Neural cell (in vitro differentiated cells): Measurements from ENCODE around the gene LIN54. TPM values are rescaled to one million over a fixed set of nuclear protein-coding genes. Genes with fewer than 3 reads are reported as not detected.
A peak's percentile ranks its signal among the peaks of the same experiment; 100 is the strongest.
"Not testable (repeated sequence)": the region's sequence is repeated elsewhere in the genome, so short reads cannot be mapped to it uniquely, and the experiment has no call there.

Experiments
- H2AFZ ChIP-seq: fragments of 200-600, 300-800 bp; sonication (generic), shearing (Covaris generic); 2 replicates; pipeline ENCODE4 v1.6.0; 2014; ENCODE audit warnings: low read depth, mild to moderate bottlenecking, antibody characterized with exemption, low read length, moderate library complexity
- H3F3A ChIP-seq: fragments of 200-600 bp; shearing (Covaris generic); 2 replicates; pipeline ENCODE4 v1.6.1; 2016; ENCODE audit warnings: mild to moderate bottlenecking, moderate library complexity, mixed read lengths, antibody characterized with exemption, low read length; ENCODE audit not compliant: insufficient read depth, poor library complexity, severe bottlenecking
- H3K27ac ChIP-seq: fragments of 200-600, 300-800 bp; sonication (generic), shearing (Covaris generic); 2 replicates; pipeline ENCODE4 v1.5.1; 2014; ENCODE audit warnings: mild to moderate bottlenecking, low read length, moderate library complexity
- H3K27me3 ChIP-seq: fragments of 300-800, 200-600 bp; sonication (generic), shearing (Covaris generic); 2 replicates; pipeline ENCODE4 v1.6.0; 2014; ENCODE audit warnings: mild to moderate bottlenecking, low read depth, low read length, moderate library complexity; ENCODE audit not compliant: insufficient read depth
- H3K36me3 ChIP-seq: fragments of 300-800, 200-600 bp; sonication (generic), shearing (Covaris generic); 2 replicates; pipeline ENCODE4 v1.5.1; 2014; ENCODE audit warnings: mild to moderate bottlenecking, antibody characterized with exemption, low read length, moderate library complexity; ENCODE audit not compliant: insufficient read depth
- H3K4me2 ChIP-seq: fragments of 300-800, 200-600 bp; sonication (generic), shearing (Covaris generic); 2 replicates; pipeline ENCODE4 v1.6.0; 2014; ENCODE audit warnings: mild to moderate bottlenecking, low read length
- H3K4me3 ChIP-seq: fragments of 300-800, 200-600 bp; sonication (generic), shearing (Covaris generic); 2 replicates; pipeline ENCODE4 v1.5.1; 2014; ENCODE audit warnings: mild to moderate bottlenecking, low read length, moderate library complexity
- H3K79me2 ChIP-seq: fragments of 200-600 bp; shearing (Covaris generic); replicated peaks from 2 replicates; pipeline ENCODE4 v1.6.0; 2014; ENCODE audit warnings: mild to moderate bottlenecking, low read length, moderate library complexity; ENCODE audit not compliant: insufficient read depth
- H3K9ac ChIP-seq: fragments of 300-800, 200-600 bp; sonication (generic), shearing (Covaris generic); 2 replicates; pipeline ENCODE4 v1.6.1; 2016; ENCODE audit warnings: mild to moderate bottlenecking, low read length, mixed read lengths
- H3K9me2 ChIP-seq: fragments of 200-600 bp; shearing (Covaris generic); 2 replicates; pipeline ENCODE4 v1.6.1; 2016; ENCODE audit warnings: mild to moderate bottlenecking, low read length, mixed read lengths; ENCODE audit not compliant: insufficient read depth
- H3K9me3 ChIP-seq: fragments of 200-600, 300-800 bp; sonication (generic), shearing (Covaris generic); 2 replicates; pipeline ENCODE4 v1.6.1; 2016; ENCODE audit warnings: mild to moderate bottlenecking, mixed run types, low read length, moderate library complexity, mixed read lengths
- H4K20me1 ChIP-seq: fragments of 200-600 bp; shearing (Covaris generic); 2 replicates; pipeline ENCODE4 v1.6.1; 2016; ENCODE audit warnings: mild to moderate bottlenecking, mixed run types; ENCODE audit not compliant: insufficient read depth
- CTCF ChIP-seq: fragments of 450-650 bp; IDR thresholded peaks from 2 replicates; pipeline ENCODE4 v1.5.1; 2014; ENCODE audit warnings: antibody characterized with exemption, mild to moderate bottlenecking, moderate library complexity; ENCODE audit not compliant: poor library complexity, severe bottlenecking
- EP300 ChIP-seq: fragments of 450-650 bp; conservative IDR thresholded peaks from 2 replicates; pipeline ENCODE4 v1.6.1; 2014; ENCODE audit warnings: antibody characterized with exemption, mild to moderate bottlenecking, moderate library complexity; ENCODE audit not compliant: poor library complexity, severe bottlenecking
- EZH2 ChIP-seq: fragments of 200-600, 300-800 bp; shearing (Covaris generic), sonication (generic); IDR thresholded peaks from 2 replicates; pipeline ENCODE4 v1.6.1; 2014; ENCODE audit warnings: antibody characterized with exemption, low read length, borderline replicate concordance, mild to moderate bottlenecking; ENCODE audit not compliant: insufficient read depth, poor library complexity, severe bottlenecking
- MXI1 ChIP-seq: fragments of 450-650 bp; conservative IDR thresholded peaks from 2 replicates; pipeline ENCODE4 v1.6.1; 2014; ENCODE audit warnings: antibody characterized with exemption, mild to moderate bottlenecking; ENCODE audit not compliant: poor library complexity, severe bottlenecking
- POLR2AphosphoS5 ChIP-seq: IDR thresholded peaks from 2 replicates; pipeline ENCODE4 v1.6.1; 2012
- RAD21 ChIP-seq: fragments of 450-650 bp; conservative IDR thresholded peaks from 2 replicates; pipeline ENCODE4 v1.6.1; 2014; ENCODE audit warnings: antibody characterized with exemption, mild to moderate bottlenecking, moderate library complexity
- REST ChIP-seq: IDR thresholded peaks from 2 replicates; pipeline ENCODE4 v1.6.1; 2012; ENCODE audit warnings: borderline replicate concordance
- SMC3 ChIP-seq: fragments of 450-650 bp; conservative IDR thresholded peaks from 2 replicates; pipeline ENCODE4 v1.6.1; 2014; ENCODE audit warnings: antibody characterized with exemption, mild to moderate bottlenecking, moderate library complexity; ENCODE audit not compliant: poor library complexity
- TAF1 ChIP-seq: IDR thresholded peaks from 2 replicates; pipeline ENCODE4 v1.6.1; 2012; ENCODE audit warnings: low read depth
- polyA plus RNA-seq: library from polyadenylated mRNA; depleted of rRNA; stranded (reverse); fragments of >200 nt; gene quantifications from 2 replicates; pipeline ENCODE4 v1.2.3, GENCODE V29; 2014

Gene LIN54
- polyA plus RNA-seq, 1 donor from 2014 or later, result 7.3 TPM

DNA sequence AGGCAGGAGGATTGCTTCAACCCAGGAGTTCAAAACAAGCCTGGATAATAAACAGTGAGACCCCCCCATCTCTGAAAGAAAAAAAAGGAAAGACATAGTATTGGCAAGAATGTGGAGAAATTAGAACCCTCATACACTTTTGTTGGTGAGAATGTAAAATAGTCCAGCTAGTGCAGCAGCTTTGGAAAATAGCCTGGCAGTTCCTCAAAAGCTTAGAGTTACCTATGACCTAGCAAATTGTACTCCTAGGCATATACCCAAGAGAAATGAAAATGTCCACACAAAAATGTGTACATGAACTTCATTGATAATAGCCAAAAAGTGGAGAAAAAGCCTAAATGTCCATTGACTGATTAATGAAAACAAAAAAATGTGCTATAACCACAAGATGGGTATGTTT, 88.8 kb downstream of the LIN54 start:
- Histone ChIP-seq H3K36me3 (no peaks in the 10 kb centered on the region), H3F3A (no peaks in the 10 kb centered on the region), H3K27ac (no peak overlapping the region), H3K79me2 (no peaks in the 10 kb centered on the region), H3K4me3 (no peak overlapping the region), H3K27me3 (no peaks in the 10 kb centered on the region), H3K9me3 (no peaks in the 10 kb centered on the region), H3K4me2 (no peak overlapping the region), H3K9ac (no peak overlapping the region), H4K20me1 (no peaks in the 10 kb centered on the region), H3K9me2 (no peaks in the 10 kb centered on the region), H2AFZ (no peak overlapping the region)
- no peak for TF ChIP-seq TAF1
- TF ChIP-seq POLR2AphosphoS5, result no peak
- TF ChIP-seq CTCF, result no peak
- no peak for TF ChIP-seq MXI1
- TF ChIP-seq SMC3, result no peak
- no peak for TF ChIP-seq RAD21
- no peak for TF ChIP-seq EZH2
- no peak for TF ChIP-seq REST
- no peak for TF ChIP-seq EP300

DNA sequence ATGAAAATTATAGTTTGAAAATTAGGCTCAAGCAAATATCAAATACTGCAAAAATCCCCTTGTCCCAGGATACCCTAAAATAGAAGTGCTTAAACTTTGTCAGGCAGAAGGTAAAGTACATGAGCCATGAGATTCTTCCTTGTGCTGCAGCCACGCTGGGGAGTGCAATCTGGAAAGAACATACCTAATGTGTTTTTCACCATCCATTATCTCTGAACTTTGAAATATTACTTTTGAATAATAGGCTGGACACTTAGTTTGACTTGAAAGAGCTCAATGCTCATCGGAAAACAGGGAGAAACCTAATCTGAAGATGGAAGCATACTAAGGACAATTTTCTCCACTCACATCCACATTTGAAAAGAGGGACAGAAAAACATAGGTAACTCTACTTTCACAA, 91.2 kb downstream of the LIN54 start:
- no peak for TF ChIP-seq POLR2AphosphoS5
- no peak for TF ChIP-seq EZH2
- no peak overlapping the region for H3K4me3 ChIP-seq
- H3K79me2 ChIP-seq, result no peaks in the 10 kb centered on the region
- no peaks in the 10 kb centered on the region for H4K20me1 ChIP-seq
- H3K4me2 ChIP-seq, result no peak overlapping the region
- no peak overlapping the region for H3K9ac ChIP-seq
- H3K9me2 ChIP-seq, result no peaks in the 10 kb centered on the region
- H3K36me3 ChIP-seq, result no peaks in the 10 kb centered on the region
- no peak overlapping the region for H2AFZ ChIP-seq
- H3K27me3 ChIP-seq, result no peaks in the 10 kb centered on the region
- H3K27ac ChIP-seq, result no peak overlapping the region
- no peaks in the 10 kb centered on the region for H3F3A ChIP-seq
- H3K9me3 ChIP-seq, result no peaks in the 10 kb centered on the region

DNA sequence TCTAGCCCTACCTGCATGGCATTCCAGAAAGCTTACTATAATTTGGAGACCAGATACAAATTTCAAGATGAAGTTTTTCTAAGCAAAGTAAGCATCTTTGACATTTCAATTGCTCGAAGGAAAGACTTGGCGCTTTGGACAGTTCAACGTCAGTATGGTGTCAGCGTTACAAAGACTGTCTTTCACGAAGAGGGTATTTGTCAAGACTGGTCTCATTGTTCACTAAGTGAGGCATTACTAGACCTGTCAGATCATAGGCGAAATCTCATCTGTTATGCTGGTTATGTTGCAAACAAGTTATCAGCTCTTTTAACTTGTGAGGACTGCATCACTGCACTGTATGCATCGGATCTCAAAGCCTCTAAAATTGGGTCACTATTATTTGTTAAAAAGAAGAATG, 92.5 kb downstream of the LIN54 start:
- Histone ChIP-seq H2AFZ (no peak overlapping the region), H3K9me3 (no peaks in the 10 kb centered on the region), H3K4me2 (no peak overlapping the region), H4K20me1 (no peaks in the 10 kb centered on the region), H3K27ac (no peak overlapping the region), H3K4me3 (no peak overlapping the region), H3K27me3 (no peaks in the 10 kb centered on the region), H3K9ac (no peak overlapping the region), H3F3A (no peaks in the 10 kb centered on the region), H3K9me2 (no peaks in the 10 kb centered on the region), H3K79me2 (no peaks in the 10 kb centered on the region), H3K36me3 (no peaks in the 10 kb centered on the region)
- TF ChIP-seq EP300, result peak; percentile 86
- no peak for TF ChIP-seq RAD21
- no peak for TF ChIP-seq EZH2
- peak; percentile 15 for TF ChIP-seq POLR2AphosphoS5

GRCh38 chr4:82913968-82914367, 96.7 kb downstream of the LIN54 start:
- H3K9ac ChIP-seq, H3K27ac ChIP-seq, H3K4me2 ChIP-seq, H3K27me3 ChIP-seq, H3K36me3 ChIP-seq, H3K79me2 ChIP-seq, H3K4me3 ChIP-seq, H4K20me1 ChIP-seq, H3F3A ChIP-seq, H2AFZ ChIP-seq, H3K9me2 ChIP-seq, H3K9me3 ChIP-seq: not testable (repeated sequence)
